SK-N-SH (cell line): Measurements from ENCODE around the gene SAMD14. TPM values are rescaled to one million over a fixed set of nuclear protein-coding genes. Genes with fewer than 3 reads are reported as not detected.

ENCODE experiments used
- CTCF ChIA-PET: fragments of 300-600, 350-600 bp; formaldehyde crosslinking; extraction: SDS; loops from one replicate; lab custom pipeline; 2021; lab: Yijun Ruan, JAX
- POLR2A ChIA-PET: fragments of 350-600 bp; sonication (Branson Sonifier 250); formaldehyde crosslinking; extraction: SDS; loops from one replicate; lab custom pipeline; 2020; ENCODE audit warnings: antibody characterized with exemption, inconsistent platforms; lab: Yijun Ruan, JAX
- DNase-seq: peaks from one replicate; pipeline ENCODE4 v3.0.0; 2012
- H2AFZ ChIP-seq: fragments of 200-600 bp; sonication (generic); 2 replicates; pipeline ENCODE4 v1.8.1; 2016; ENCODE audit warnings: antibody characterized with exemption, mild to moderate bottlenecking, low read depth
- H3F3A ChIP-seq: fragments of 200-600 bp; sonication (generic); replicated peaks from 2 replicates; pipeline ENCODE3; 2016; ENCODE audit warnings: antibody characterized with exemption, mild to moderate bottlenecking; ENCODE audit not compliant: insufficient read depth
- H3K27ac ChIP-seq, 2 experiments: fragments of 200-500 bp in 1 of 2; fragments of 200-600 bp in 1 of 2; sonication (Bioruptor generic) in 1 of 2; sonication (generic), shearing (Covaris generic) in 1 of 2; 2 replicates each; pipeline versions ENCODE4 v1.5.1 to v1.6.1; 2014 to 2016; ENCODE audit warnings: low read depth in 2 of 2, inconsistent platforms in 1 of 2, low read length in 1 of 2, mild to moderate bottlenecking in 1 of 2, mixed read lengths in 1 of 2
- H3K27me3 ChIP-seq: fragments of 200-600 bp; sonication (generic), shearing (Covaris generic); 2 replicates; pipeline ENCODE4 v1.6.1; 2016; ENCODE audit warnings: mixed run types; ENCODE audit not compliant: insufficient read depth
- H3K36me3 ChIP-seq, 2 experiments: fragments of 200-500 bp in 1 of 2; fragments of 200-600 bp in 1 of 2; sonication (Bioruptor generic) in 1 of 2; sonication (generic) in 1 of 2; replicated peaks in 1 of 2; 2 replicates each; pipeline versions ENCODE3 to v1.5.1; 2014 to 2016; ENCODE audit warnings: low read length in 1 of 2, mild to moderate bottlenecking in 1 of 2; ENCODE audit not compliant: insufficient read depth in 2 of 2, control insufficient read depth in 1 of 2
- H3K4me1 ChIP-seq, 2 experiments: fragments of 200-500 bp in 1 of 2; fragments of 200-600 bp in 1 of 2; sonication (Bioruptor generic) in 1 of 2; sonication (generic), shearing (Covaris generic) in 1 of 2; 2 replicates each; pipeline versions ENCODE4 v1.5.1 to v1.6.1; 2014 to 2016; ENCODE audit warnings: low read depth in 1 of 2, low read length in 1 of 2, mixed run types in 1 of 2; ENCODE audit not compliant: insufficient read depth in 2 of 2, control insufficient read depth in 1 of 2
- H3K4me2 ChIP-seq: fragments of 200-600 bp; sonication (generic), shearing (Covaris generic); 2 replicates; pipeline ENCODE4 v1.6.1; 2017; ENCODE audit warnings: mixed run types
- H3K4me3 ChIP-seq, 2 experiments: fragments of 200-500 bp in 1 of 2; fragments of 200-600 bp in 1 of 2; sonication (Bioruptor generic) in 1 of 2; sonication (generic), shearing (Covaris generic) in 1 of 2; 2 replicates each; pipeline versions ENCODE4 v1.5.1 to v1.8.1; 2014 to 2016; ENCODE audit warnings: low read depth in 2 of 2, inconsistent platforms in 1 of 2, low read length in 1 of 2, mild to moderate bottlenecking in 1 of 2, mixed read lengths in 1 of 2, moderate library complexity in 1 of 2
- H3K79me2 ChIP-seq: fragments of 200-600 bp; sonication (generic); 2 replicates; pipeline ENCODE4 v1.8.1; 2017; ENCODE audit warnings: mild to moderate bottlenecking; ENCODE audit not compliant: insufficient read depth
- H3K9ac ChIP-seq: fragments of 200-600 bp; sonication (generic); 2 replicates; pipeline ENCODE4 v1.6.1; 2017; ENCODE audit warnings: mixed run types
- H3K9me2 ChIP-seq: fragments of 200-600 bp; sonication (generic); 2 replicates; pipeline ENCODE4 v1.6.1; 2017; ENCODE audit warnings: mixed run types
- H3K9me3 ChIP-seq: fragments of 200-600 bp; sonication (generic); 2 replicates; pipeline ENCODE4 v1.6.1; 2017; ENCODE audit warnings: mixed run types, mild to moderate bottlenecking, moderate library complexity
- H4K20me1 ChIP-seq: fragments of 200-600 bp; sonication (generic); 2 replicates; pipeline ENCODE4 v1.6.1; 2017; ENCODE audit warnings: mild to moderate bottlenecking, mixed run types; ENCODE audit not compliant: insufficient read depth
- ELF1 ChIP-seq: IDR thresholded peaks from 2 replicates; pipeline ENCODE4 v1.4.0; 2012
- FOSL2 ChIP-seq: IDR thresholded peaks from 2 replicates; pipeline ENCODE4 v1.4.0; 2012; ENCODE audit warnings: low read depth, mild to moderate bottlenecking, moderate library complexity, borderline replicate concordance
- FOXJ3 ChIP-seq: sonication (generic); formaldehyde crosslinking; IDR thresholded peaks from 2 replicates; pipeline ENCODE4 v1.5.1; 2020; ENCODE audit warnings: mild to moderate bottlenecking, missing genetic modification reagents
- FOXM1 ChIP-seq: IDR thresholded peaks from 2 replicates; pipeline ENCODE4 v1.4.0; 2012; ENCODE audit warnings: low read depth, mild to moderate bottlenecking
- JUND ChIP-seq: IDR thresholded peaks from 2 replicates; pipeline ENCODE4 v1.4.0; 2012
- POLR2AphosphoS5 ChIP-seq: IDR thresholded peaks from 2 replicates; pipeline ENCODE4 v1.6.1; 2012; ENCODE audit warnings: low read depth, low read length
- RAD21 ChIP-seq: IDR thresholded peaks from 2 replicates; pipeline ENCODE4 v1.6.1; 2012; ENCODE audit warnings: mild to moderate bottlenecking, low read length
- RCOR1 ChIP-seq: fragments of 150-350 bp; IDR thresholded peaks from 2 replicates; pipeline ENCODE4 v1.6.1; 2017; ENCODE audit warnings: antibody characterized with exemption, low read length
- REST ChIP-seq: IDR thresholded peaks from 2 replicates; pipeline ENCODE4 v1.6.1; 2012; ENCODE audit warnings: mild to moderate bottlenecking, low read depth, low read length, moderate library complexity
- SIN3A ChIP-seq: IDR thresholded peaks from 2 replicates; pipeline ENCODE4 v1.6.1; 2012; ENCODE audit warnings: low read depth, mild to moderate bottlenecking, low read length, moderate library complexity, borderline replicate concordance
- SMC3 ChIP-seq: IDR thresholded peaks from 2 replicates; pipeline ENCODE4 v1.6.1; 2012; ENCODE audit warnings: low read depth, low read length, improper control_type of control experiment
- TCF12 ChIP-seq: IDR thresholded peaks from 2 replicates; pipeline ENCODE4 v1.4.0; 2012
- TEAD4 ChIP-seq: IDR thresholded peaks from 2 replicates; pipeline ENCODE4 v1.4.0; 2012; ENCODE audit warnings: mild to moderate bottlenecking, borderline replicate concordance; ENCODE audit not compliant: insufficient read depth
- USF1 ChIP-seq: IDR thresholded peaks from 2 replicates; pipeline ENCODE4 v1.4.0; 2012; ENCODE audit warnings: low read depth, borderline replicate concordance
- YY1 ChIP-seq: IDR thresholded peaks from 2 replicates; pipeline ENCODE4 v1.4.0; 2012; ENCODE audit warnings: low read depth, mild to moderate bottlenecking
- WGBS: methylation state at CpG from one replicate; pipeline ENCODE4 v1.1.6; 2017; ENCODE audit warnings: low lambda C conversion rate; 5-methylcytosine and 5-hydroxymethylcytosine counted together
- polyA plus RNA-seq, 3 experiments: library from polyadenylated mRNA; depleted of rRNA; stranded (reverse); fragments of >200 nt; gene quantifications; 2 replicates each; pipeline ENCODE4 v1.2.3, GENCODE V29; 2012

The SAMD14 gene
- polyA plus RNA-seq, 1 of the 3 experiments (the other 2 are of a cell fraction), result 3.4 TPM

DNA sequence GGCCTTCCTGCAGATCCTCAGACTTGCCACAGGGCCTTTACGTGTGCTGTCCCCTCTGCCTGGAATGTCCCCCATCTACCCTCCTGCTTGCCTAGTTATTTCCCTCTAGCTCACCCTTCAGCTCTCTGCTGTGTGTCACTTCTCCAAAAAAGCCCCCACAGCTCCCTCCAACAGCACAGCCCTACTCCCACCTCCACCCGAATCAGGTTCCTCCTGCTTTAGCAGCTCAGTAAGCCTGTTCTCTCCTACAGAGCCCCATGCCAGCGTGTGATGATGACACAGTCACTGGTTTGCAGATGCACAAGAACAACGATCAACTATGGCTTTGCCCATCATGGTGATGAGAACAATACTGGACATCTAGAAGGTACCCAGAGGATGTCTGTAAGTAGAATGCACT is 7.1 kb upstream of the SAMD14 start:
- H3K9me3 ChIP-seq, result no peaks in the 10 kb centered on the region
- H3K79me2 ChIP-seq, result peaks cover 4% of the 10 kb centered on the region; the same call in 1 of the 2 replicates
- ChIA-PET POLR2A (interaction anchor here (1.4 to 1.6 kb wide), 2 partner anchors 11 to 15 kb away, joined by 3 to 6 read pairs; no protein-coding TSS in a partner anchor), CTCF (interaction anchor here (1.3 to 9.3 kb wide), 7 partner anchors 14 to 61 kb away, joined by 4 to 169 read pairs (median 7); partner anchors contain the start of genes PDK2 and PPP1R9B)
- H3K4me3 ChIP-seq, result no peak overlapping the region
- no peak overlapping the region for H2AFZ ChIP-seq
- no peak for TF ChIP-seq USF1
- no peak for TF ChIP-seq RAD21
- no peak for TF ChIP-seq JUND
- TF ChIP-seq FOSL2, result no peak
- TF ChIP-seq SMC3, result no peak
- no peak for TF ChIP-seq YY1
- TF ChIP-seq REST, result no peak
- no peak for TF ChIP-seq ELF1
- peaks cover 45 to 67% of the 10 kb centered on the region in 2 experiments for H3K36me3 ChIP-seq
- DNase-seq, result no peak
- no peak overlapping the region for H3K9ac ChIP-seq
- H3K4me1 ChIP-seq, result peaks cover 19 to 20% of the 10 kb centered on the region in 2 experiments; a peak in 3 of 4 replicates
- H3K9me2 ChIP-seq, result no peaks in the 10 kb centered on the region
- H3K27me3 ChIP-seq, result no peaks in the 10 kb centered on the region
- no peak overlapping the region for H3K4me2 ChIP-seq
- WGBS, result 96% methylated on average over 4 of the region's 4 CpGs
- no peak overlapping the region for H3K27ac ChIP-seq
- H4K20me1 ChIP-seq, result peaks cover 24% of the 10 kb centered on the region
- peaks cover 36% of the 10 kb centered on the region for H3F3A ChIP-seq

DNA sequence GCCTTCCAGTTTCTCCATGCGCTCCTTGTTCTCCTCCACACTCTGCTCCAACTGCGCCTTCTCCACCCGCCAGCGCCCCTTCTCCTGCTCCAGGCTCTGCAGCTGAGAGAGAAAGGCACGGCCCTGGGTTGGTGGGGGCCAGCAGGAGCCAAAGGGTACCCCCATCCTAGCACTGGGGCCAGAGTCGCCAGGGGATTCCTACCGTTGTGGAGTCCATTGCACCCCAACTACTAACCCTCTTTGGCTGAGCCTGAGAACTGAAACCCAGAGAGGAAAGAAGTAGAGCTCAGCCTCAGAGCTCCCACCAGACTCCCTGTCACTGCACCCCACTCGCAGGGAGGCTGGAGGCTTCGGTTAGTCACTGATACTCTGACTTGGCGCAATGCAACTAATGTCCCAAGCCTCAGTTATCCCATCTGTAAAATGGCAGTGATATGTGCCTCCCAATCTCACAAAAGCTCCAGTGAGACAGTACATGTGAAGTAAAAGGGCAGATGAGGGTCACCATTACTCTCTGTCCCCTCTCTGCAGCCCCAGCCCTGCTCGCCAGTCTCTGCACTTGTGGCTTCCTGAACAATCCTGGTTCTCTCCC is 6.2 kb upstream of the SAMD14 start:
- H3K4me3 ChIP-seq, result no peak overlapping the region
- 93% methylated on average over 11 of the region's 11 CpGs for WGBS
- H3F3A ChIP-seq, result peaks cover 33% of the 10 kb centered on the region
- CTCF ChIA-PET, result interaction anchor here (1.1 to 9.3 kb wide), 8 partner anchors 15 to 62 kb away, joined by 4 to 169 read pairs (median 6); partner anchors contain the start of genes PDK2 and PPP1R9B
- H3K27ac ChIP-seq, result no peak overlapping the region
- peaks cover 4% of the 10 kb centered on the region; the same call in 1 of the 2 replicates for H3K79me2 ChIP-seq
- peaks cover 36 to 59% of the 10 kb centered on the region in 2 experiments for H3K36me3 ChIP-seq
- H4K20me1 ChIP-seq, result peaks cover 17% of the 10 kb centered on the region
- H2AFZ ChIP-seq, result no peak overlapping the region
- no peak overlapping the region for H3K9ac ChIP-seq
- H3K27me3 ChIP-seq, result no peaks in the 10 kb centered on the region
- H3K4me2 ChIP-seq, result no peak overlapping the region
- TF ChIP-seq FOXM1, result no peak
- TF ChIP-seq POLR2AphosphoS5, result no peak
- no peak for TF ChIP-seq RAD21
- TF ChIP-seq TEAD4, result no peak
- TF ChIP-seq SIN3A, result no peak
- no peak for TF ChIP-seq TCF12
- TF ChIP-seq RCOR1, result no peak
- no peak for TF ChIP-seq FOXJ3 (CRISPR knock-in tag)
- TF ChIP-seq YY1, result no peak
- POLR2A ChIA-PET, result interaction anchor here (1.4 to 1.6 kb wide), 2 partner anchors 12 to 16 kb away, joined by 3 to 6 read pairs; no protein-coding TSS in a partner anchor
- no peaks in the 10 kb centered on the region for H3K9me2 ChIP-seq
- no peak for DNase-seq
- H3K9me3 ChIP-seq, result no peaks in the 10 kb centered on the region
- peaks cover 19 to 20% of the 10 kb centered on the region in 2 experiments; a peak in 3 of 4 replicates for H3K4me1 ChIP-seq
